Fibroblast of villous mesenchyme (primary cell): ENCODE results near the gene RAD51B. TPM values are rescaled to one million over a fixed set of nuclear protein-coding genes. Genes with fewer than 3 reads are reported as not detected.

Source experiments
- DNase-seq: peaks from one replicate; pipeline ENCODE4 v3.0.0-alpha.2; 2010; ENCODE audit warnings: low read depth
- H3K4me3 ChIP-seq: 2 replicates; pipeline ENCODE4 v1.5.1; 2011; ENCODE audit warnings: low read depth, mild to moderate bottlenecking, low read length
- CTCF ChIP-seq: IDR thresholded peaks from 2 replicates; pipeline ENCODE4 v1.5.1; 2012; ENCODE audit warnings: low read depth, mild to moderate bottlenecking, low read length; ENCODE audit not compliant: insufficient read depth
- total RNA-seq: library from RNA; depleted of rRNA; stranded (reverse); fragments of >200 nt; gene quantifications from 2 replicates; pipeline ENCODE4 v1.2.3, GENCODE V29; 2012

The RAD51B gene
- total RNA-seq, 1 donor = 22.0 TPM

- H3K4me3 ChIP-seq = no peak overlapping the region
- TF ChIP-seq CTCF = no peak
- DNase-seq = peak; percentile 91
These were observed 639.4 kb downstream of the RAD51B start for GRCh38 chr14:68458840-68459469.

- DNase-seq = no peak
- no peak for TF ChIP-seq CTCF
- no peak overlapping the region for H3K4me3 ChIP-seq
These were observed 640.0 kb downstream of the RAD51B start for GRCh38 chr14:68459480-68460136.

GRCh38 chr14:68460541-68460940, 641.0 kb downstream of the RAD51B start:
- no peak for TF ChIP-seq CTCF
- H3K4me3 ChIP-seq = no peak overlapping the region
- DNase-seq = no peak

- H3K4me3 ChIP-seq = no peak overlapping the region
- no peak for DNase-seq
- TF ChIP-seq CTCF = no peak
These were observed 641.5 kb downstream of the RAD51B start for GRCh38 chr14:68461086-68461485.

- no peak for DNase-seq
- TF ChIP-seq CTCF = peak; percentile 55
- H3K4me3 ChIP-seq = no peak overlapping the region
These were observed 643.1 kb downstream of the RAD51B start for GRCh38 chr14:68462683-68463082.

GRCh38 chr14:68463299-68463698, 643.7 kb downstream of the RAD51B start:
- no peak overlapping the region for H3K4me3 ChIP-seq
- no peak for DNase-seq
- TF ChIP-seq CTCF = no peak
